ENCODE measurements around the gene RPUSD1.
"Not testable (repeated sequence)": the region's sequence is repeated elsewhere in the genome, so short reads cannot be mapped to it uniquely, and the experiment has no call there.

The RPUSD1 gene

GRCh38 chr16:783404-784161 lies 4.6 kb downstream of the RPUSD1 start:
- DNase-seq (ENCODE audit: low spot score) = no peak

- peak; percentile 62 for DNase-seq (ENCODE audit: low spot score)
Measured at GRCh38 chr16:782766-783403, 5.3 kb downstream of the RPUSD1 start.

GRCh38 chr16:782258-782657 lies 5.9 kb downstream of the RPUSD1 start:
- DNase-seq (ENCODE audit: low spot score) = no peak

GRCh38 chr16:781346-782010 lies 6.7 kb downstream of the RPUSD1 start:
- DNase-seq (ENCODE audit: low spot score) = no peak

- DNase-seq (ENCODE audit: low spot score) = no peak
Measured at GRCh38 chr16:780296-780695, 7.9 kb downstream of the RPUSD1 start.

- DNase-seq (ENCODE audit: low spot score) = no peak
Measured at GRCh38 chr16:779561-779960, 8.6 kb downstream of the RPUSD1 start.

- DNase-seq (ENCODE audit: low spot score) = no peak
Measured at GRCh38 chr16:778909-779527, 9.2 kb downstream of the RPUSD1 start.

GRCh38 chr16:778447-778846 lies 9.7 kb downstream of the RPUSD1 start:
- DNase-seq (ENCODE audit: low spot score) = no peak

- DNase-seq (ENCODE audit: low spot score) = no peak
Measured at GRCh38 chr16:777826-778225, 10.4 kb downstream of the RPUSD1 start.

GRCh38 chr16:776824-777223 lies 11.4 kb downstream of the RPUSD1 start:
- DNase-seq (ENCODE audit: low spot score) = no peak

- DNase-seq (ENCODE audit: low spot score) = not testable (repeated sequence)
Measured at GRCh38 chr16:776298-776697, 11.9 kb downstream of the RPUSD1 start.

- no peak for DNase-seq (ENCODE audit: low spot score)
Measured at GRCh38 chr16:775236-775796, 12.9 kb downstream of the RPUSD1 start.

GRCh38 chr16:774086-775001 lies 13.8 kb downstream of the RPUSD1 start:
- no peak for DNase-seq (ENCODE audit: low spot score)

- DNase-seq (ENCODE audit: low spot score) = no peak
Measured at GRCh38 chr16:772959-773358, 15.2 kb downstream of the RPUSD1 start.

GRCh38 chr16:770411-770810 lies 17.8 kb downstream of the RPUSD1 start:
- DNase-seq (ENCODE audit: low spot score) = no peak

- DNase-seq (ENCODE audit: low spot score) = no peak
Measured at GRCh38 chr16:769934-770333, 18.2 kb downstream of the RPUSD1 start.

- DNase-seq (ENCODE audit: low spot score) = no peak
Measured at GRCh38 chr16:769184-769784, 18.9 kb downstream of the RPUSD1 start.

- DNase-seq (ENCODE audit: low spot score) = no peak
Measured at GRCh38 chr16:768428-768827, 19.8 kb downstream of the RPUSD1 start.

GRCh38 chr16:767743-768235 lies 20.4 kb downstream of the RPUSD1 start:
- no peak for DNase-seq (ENCODE audit: low spot score)

GRCh38 chr16:766820-767640 lies 21.2 kb downstream of the RPUSD1 start:
- no peak for DNase-seq (ENCODE audit: low spot score)
